CD1c-positive myeloid dendritic cell (primary cell): Measurements from ENCODE around the gene C2orf66.
A peak's percentile ranks its signal among the peaks of the same experiment; 100 is the strongest.

Experiments
- DNase-seq: peaks from one replicate; pipeline ENCODE4 v3.0.0-alpha.2; 2016; ENCODE audit errors: extremely low spot score

C2orf66 gene

DNA sequence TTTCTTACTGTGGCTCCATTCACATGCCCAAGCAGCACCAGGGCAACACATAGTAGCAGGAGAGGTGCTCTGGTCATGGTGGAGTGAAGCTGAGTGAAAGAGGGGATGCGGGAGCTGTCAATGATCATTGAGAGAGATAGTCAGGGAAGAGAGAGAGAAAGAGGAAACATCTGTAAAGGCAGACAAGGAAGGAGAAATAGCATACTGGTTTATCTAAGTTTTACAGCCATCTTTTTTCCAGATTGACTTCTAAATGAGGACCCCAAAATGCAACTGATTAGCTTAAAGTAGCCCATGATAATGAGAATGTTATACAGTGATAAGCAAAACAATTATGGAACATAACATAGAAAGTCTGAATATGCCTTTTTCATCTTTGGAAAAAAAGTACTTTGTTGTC lies at the start of gene C2orf66:
Gene C2orf66, minus strand, starts transcription at position 96 of the 400 bp plus-strand sequence. Its CDS starts 19 bp downstream, at position 77.
- no peak for DNase-seq

DNA sequence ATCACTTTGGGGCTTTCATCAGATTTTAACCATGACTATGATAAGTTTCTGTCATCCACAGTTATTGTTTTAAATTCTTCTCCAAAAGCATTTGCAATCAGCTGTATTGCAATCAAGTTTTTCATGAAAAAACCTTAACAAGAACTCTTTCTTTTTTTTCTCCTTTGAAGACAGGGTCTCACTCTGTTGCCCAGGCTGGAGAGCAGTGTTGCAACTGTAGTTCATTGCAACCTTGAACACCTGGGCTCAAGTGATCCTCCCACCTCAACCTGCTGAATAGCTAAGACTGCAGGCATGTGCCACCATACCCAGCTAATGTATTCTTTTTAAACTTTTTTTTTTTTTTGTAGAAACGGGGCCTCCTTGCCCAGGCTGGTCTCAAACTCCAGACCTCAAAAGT lies 45.5 kb upstream of the C2orf66 start:
- no peak for DNase-seq

DNA sequence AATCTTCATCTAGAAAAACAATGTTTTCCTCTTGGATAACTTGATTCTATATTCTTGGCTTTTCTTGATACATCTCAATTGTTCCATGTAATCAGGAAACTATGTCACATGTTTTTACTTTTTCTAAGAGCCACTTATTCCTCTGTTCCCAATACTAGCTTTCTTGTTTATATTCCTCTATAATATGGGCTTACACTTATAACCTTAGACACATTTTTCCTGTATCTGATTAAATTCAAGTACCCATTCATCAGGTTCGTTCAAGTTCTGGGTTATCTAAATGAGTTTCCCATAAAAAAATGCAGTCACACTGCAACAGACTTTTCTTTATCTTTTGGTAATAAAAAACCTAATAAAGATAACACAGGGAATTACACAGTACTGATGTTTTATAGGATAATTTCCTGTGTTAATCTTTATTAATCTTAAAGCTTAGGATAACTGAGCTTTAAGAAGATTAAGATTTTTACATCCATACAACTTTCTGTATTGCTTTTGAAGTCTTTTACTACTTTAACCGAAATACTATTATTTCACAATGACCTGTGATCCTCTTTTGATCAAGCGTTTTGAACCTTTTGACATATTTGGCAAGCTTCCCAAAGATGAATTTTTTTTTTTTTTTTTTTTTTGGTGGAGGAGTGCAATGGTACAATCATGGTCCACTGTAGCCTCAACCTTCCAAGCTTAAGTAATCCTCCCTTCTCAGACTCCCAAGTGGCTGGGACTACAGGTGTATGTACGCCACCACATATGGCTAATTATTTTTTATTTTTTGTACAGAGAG lies 44.3 kb upstream of the C2orf66 start:
- no peak for DNase-seq

DNA sequence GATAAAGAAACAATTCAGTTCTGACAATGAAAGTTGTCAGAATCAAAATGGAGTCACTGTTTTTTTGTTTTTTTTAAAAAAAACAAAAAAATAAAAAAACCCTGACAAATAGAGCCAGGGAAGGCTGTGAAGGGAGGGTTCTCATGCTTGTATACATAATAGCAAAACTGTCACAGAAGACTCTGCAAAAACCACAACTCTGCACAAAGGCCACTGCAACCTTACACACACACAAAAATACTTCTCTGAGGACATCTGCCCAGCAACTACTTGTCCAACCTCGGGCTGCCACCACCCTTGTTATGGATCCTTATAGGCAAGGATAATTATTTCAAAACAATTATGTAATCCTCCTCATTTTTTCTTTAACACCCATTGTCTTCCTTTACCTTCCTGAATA lies 41.9 kb upstream of the C2orf66 start:
- DNase-seq: no peak

- no peak for DNase-seq
Observed at GRCh38 chr2:196849895-196850294, 40.7 kb upstream of the C2orf66 start.

DNA sequence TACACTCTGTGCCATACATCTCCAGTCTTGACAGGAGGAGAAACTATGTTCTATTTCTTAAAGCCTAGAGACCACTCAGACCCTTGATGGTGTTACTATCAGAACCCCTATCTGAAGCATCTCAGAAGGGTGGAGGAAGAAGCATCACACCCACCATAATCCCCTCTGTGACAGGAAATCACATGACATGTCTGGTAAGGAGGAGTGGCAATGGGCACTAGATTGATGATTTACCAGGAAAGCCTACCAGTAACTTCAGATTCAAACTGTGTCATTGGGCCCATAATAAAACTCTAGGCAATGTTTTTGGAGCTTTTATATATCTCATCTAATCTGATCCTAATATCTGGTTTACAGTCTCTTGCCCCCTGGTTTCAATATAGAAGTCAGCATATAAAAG lies 37.1 kb upstream of the C2orf66 start:
- no peak for DNase-seq

DNA sequence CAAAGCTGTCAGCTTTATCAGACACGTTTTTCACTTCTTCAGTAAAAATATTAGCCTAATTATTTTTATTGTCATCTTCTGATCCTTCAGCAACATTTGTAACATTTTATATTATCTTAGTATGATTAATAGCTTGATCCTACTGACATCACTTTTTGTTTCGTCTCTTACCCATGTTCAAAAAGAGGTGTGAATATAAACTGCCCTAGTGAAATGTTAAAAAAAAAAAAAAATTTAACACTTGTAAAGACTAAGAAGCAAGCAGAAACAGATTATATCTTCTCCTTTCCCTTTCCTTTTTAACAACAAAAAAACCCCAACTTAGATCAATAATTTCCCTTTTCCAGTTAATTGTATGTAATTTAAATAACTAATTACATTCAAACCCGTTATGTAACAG lies 36.2 kb upstream of the C2orf66 start:
- DNase-seq: no peak

- no peak for DNase-seq
Observed at GRCh38 chr2:196840171-196840570, 31.0 kb upstream of the C2orf66 start.

GRCh38 chr2:196839574-196839973 lies 30.4 kb upstream of the C2orf66 start:
- DNase-seq: no peak

DNA sequence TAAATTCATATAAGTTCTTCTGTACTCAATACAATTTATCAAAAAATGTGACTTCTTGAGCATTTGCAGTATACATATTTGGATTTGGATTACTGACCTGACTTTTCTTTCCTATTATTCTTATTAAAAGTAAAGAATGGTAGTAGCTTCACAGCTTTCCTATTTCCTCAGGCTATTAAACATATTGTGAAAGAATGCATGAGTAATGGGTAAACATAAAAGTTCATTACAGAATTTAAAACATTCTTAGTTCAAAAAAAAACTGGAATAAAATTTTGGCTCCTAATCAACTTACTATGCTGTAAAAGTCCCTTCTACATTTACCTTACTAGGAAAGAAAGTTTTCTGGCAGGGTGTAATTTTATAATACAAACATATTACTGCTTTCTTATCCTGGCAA lies 27.3 kb upstream of the C2orf66 start:
- no peak for DNase-seq

- DNase-seq: no peak
Observed at GRCh38 chr2:196830701-196831100, 21.5 kb upstream of the C2orf66 start.

- DNase-seq: no peak
Observed at GRCh38 chr2:196827356-196827755, 18.2 kb upstream of the C2orf66 start.

- no peak for DNase-seq
Observed at GRCh38 chr2:196823750-196824522, 14.8 kb upstream of the C2orf66 start.

DNA sequence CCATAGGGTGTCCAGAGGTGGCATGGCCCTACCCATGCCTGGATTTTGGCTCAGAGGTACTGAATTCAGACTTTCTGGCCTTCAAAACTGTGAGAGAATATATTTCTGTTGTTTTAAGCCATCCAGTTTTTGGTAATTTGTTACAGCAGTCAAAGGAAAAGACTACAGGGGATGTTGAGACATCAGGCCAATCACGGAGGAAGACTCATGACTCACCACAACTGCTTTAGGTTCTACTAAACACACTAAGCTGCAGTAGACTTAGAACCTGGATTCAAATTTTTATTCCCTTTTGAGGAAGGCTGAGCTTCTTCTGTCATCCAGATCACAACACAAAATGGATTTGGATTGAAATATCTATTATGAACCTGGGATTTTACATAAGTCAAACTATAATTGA lies 12.0 kb upstream of the C2orf66 start:
- DNase-seq: no peak

DNA sequence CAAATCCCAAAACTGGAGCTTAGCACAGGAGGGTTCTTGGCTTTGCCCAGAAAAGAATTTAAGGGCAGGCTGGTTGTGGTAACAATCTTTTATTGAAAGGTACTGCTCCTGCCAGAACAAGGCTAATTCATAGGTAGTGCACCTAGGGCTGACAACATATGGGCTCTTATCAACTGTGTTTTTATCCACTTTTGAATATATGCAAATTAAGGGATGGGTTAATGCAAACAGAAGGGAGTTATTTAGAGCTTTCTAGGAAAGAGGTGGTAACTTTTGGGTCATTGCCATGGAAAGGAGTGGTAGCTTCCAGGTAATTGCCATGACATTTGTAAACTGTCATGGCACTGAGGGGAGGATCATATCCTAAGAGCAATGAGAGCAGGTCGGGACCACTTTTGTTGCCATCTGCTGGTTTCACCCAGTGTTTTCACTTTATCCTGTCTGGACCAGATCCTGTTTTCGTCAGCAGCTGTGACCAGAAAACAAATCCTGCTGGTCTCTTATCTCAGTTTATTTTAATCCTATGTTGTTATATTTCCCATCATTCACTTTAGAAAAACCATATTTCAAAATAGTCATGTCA lies 981 bp downstream of the C2orf66 start:
- no peak for DNase-seq

GRCh38 chr2:196804381-196804780 lies 4.8 kb downstream of the C2orf66 start:
- no peak for DNase-seq

DNA sequence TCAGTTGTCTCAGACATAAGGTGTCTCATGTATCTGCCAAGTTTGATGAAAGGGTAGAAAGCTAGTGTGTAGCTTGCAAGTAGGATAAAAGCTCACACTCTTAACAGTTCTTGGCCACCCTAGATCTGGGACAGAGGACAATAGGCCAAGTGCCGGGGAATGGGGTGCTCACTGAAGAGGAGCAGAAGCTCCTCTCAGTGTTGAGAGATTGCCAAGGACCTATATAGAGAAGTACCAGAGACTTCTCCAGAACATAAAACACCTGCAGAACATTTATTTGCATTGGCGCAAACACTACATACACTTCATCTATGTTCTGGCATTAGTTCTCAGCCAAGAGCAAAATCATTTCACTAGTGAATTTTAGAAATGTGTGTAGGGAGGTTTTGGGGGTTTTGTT lies 6.8 kb downstream of the C2orf66 start:
- no peak for DNase-seq

GRCh38 chr2:196801674-196802261 lies 7.4 kb downstream of the C2orf66 start:
- DNase-seq: no peak

DNA sequence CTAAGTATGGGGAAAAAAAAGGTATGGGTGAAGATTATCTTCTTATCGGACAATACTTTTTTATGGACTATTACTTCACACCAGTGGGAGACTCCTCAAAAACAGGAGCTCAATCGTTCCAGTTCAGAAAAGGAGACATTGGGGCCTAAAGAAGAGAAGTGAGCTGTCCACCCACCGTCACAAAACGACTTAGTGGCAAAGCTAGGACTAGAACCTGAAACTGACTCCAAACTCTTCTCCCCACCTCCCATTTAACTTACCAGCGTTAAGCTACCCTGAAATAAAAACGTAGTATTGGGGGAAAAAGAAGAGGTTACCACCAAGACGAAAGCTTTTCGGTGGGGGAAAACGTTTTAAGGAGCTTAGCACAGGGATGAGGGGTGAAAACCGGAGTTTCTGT lies 10.2 kb downstream of the C2orf66 start:
- peak; percentile 17 for DNase-seq

GRCh38 chr2:196792865-196793264 lies 16.3 kb downstream of the C2orf66 start:
- no peak for DNase-seq

DNA sequence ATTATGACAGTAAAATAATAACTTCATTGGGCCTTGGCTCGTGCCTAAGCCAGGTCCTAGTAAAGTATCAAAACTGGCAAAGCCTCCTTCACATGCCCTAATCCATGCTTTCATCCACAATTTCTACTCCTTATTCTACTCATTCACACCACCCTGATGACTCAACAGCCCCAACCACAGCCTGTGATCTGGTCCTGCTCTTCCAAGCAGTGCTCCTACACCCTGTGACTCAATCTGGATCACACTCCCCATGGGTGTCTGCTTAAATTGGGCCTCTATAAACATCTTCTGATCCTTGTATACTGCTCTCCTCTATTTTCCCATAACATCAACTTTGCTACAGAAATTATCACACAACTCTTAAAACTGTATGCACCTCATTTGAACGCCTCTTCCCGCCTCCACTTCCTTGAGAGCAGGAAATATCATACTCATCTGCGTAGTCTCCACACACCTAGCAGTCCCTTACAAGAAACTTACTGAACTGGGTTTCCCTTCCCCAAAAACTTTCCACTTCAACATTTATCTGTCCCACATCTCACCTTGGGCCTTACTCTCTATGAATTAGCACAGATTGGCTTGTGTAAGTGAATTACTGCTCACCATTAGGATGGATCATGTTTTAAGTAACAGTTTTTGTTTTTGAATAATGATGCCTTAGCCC lies 25.6 kb downstream of the C2orf66 start:
- no peak for DNase-seq

DNA sequence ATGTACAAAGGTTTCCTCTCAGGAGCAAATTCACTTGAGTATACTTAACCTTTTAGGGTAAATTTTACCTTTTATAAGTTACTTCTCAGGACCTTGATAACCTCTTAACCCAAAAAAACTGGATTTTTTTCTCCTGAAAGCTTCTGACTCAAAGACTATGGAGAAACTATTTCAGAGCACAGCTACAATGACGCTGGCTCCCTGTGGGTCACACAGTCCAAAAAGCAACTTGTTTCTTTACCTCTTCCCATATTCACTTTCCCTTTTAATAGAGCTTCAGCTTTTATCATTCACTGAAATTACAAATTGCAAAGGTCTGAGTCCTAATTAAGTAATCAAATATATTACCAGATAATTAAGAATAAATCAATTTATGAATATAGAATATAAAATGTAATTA lies 42.1 kb downstream of the C2orf66 start:
- DNase-seq: no peak
